PC-9 (cell line): ENCODE measurements around the gene VSIG8. TPM values are rescaled to one million over a fixed set of nuclear protein-coding genes. Genes with fewer than 3 reads are reported as not detected.

Experiments used
- BruUV-seq: library from RNA; stranded (reverse); fragments of 400-500 nt; replicated peaks from 2 replicates; lab custom pipeline; 2021; lab: Mats Ljungman, UMichigan
- CTCF ChIA-PET: fragments of 300-600 bp; sonication (Branson Sonifier 250); formaldehyde crosslinking; loops from one replicate; lab custom pipeline; 2022; ENCODE audit warnings: antibody characterized with exemption; lab: Charles Lee
- POLR2A ChIA-PET: fragments of 300-600 bp; sonication (Branson Sonifier 250); formaldehyde crosslinking; loops from one replicate; lab custom pipeline; 2022; ENCODE audit warnings: antibody characterized with exemption; ENCODE audit not compliant: unreplicated experiment; lab: Charles Lee
- DNase-seq, 2 experiments: peaks; one replicate each; pipeline versions ENCODE4 v3.0.0 to v3.0.0-alpha.2; 2015 to 2022; ENCODE audit warnings: mixed read lengths in 1 of 2
- H2AFZ ChIP-seq: fragments of 200-600 bp; sonication (generic); 2 replicates; pipeline ENCODE4 v1.8.1; 2017; ENCODE audit warnings: antibody characterized with exemption
- H3F3A ChIP-seq: fragments of 200-600 bp; sonication (generic); 2 replicates; pipeline ENCODE4 v1.8.1; 2017; ENCODE audit warnings: antibody characterized with exemption, mild to moderate bottlenecking, low read depth; ENCODE audit not compliant: insufficient read depth
- H3K27ac ChIP-seq: fragments of 200-600 bp; sonication (generic); 2 replicates; pipeline ENCODE4 v1.6.1; 2016; ENCODE audit warnings: mixed run types
- H3K27me3 ChIP-seq: fragments of 200-600 bp; sonication (generic); 2 replicates; pipeline ENCODE4 v1.6.1; 2016; ENCODE audit warnings: low read depth, mixed run types; ENCODE audit not compliant: insufficient read depth
- H3K36me3 ChIP-seq: fragments of 200-600 bp; sonication (generic); 2 replicates; pipeline ENCODE4 v1.6.1; 2016; ENCODE audit warnings: low read depth, mixed run types
- H3K4me1 ChIP-seq: fragments of 200-600 bp; sonication (generic); replicated peaks from 2 replicates; pipeline ENCODE4 v1.6.1; 2016; ENCODE audit warnings: mixed run types; ENCODE audit not compliant: insufficient read depth
- H3K4me2 ChIP-seq: fragments of 200-600 bp; sonication (generic); 2 replicates; pipeline ENCODE4 v1.6.1; 2017; ENCODE audit warnings: mixed run types
- H3K4me3 ChIP-seq: fragments of 200-600 bp; sonication (generic); 2 replicates; pipeline ENCODE4 v1.6.1; 2016; ENCODE audit warnings: mixed run types
- H3K79me2 ChIP-seq: fragments of 200-600 bp; sonication (generic); 2 replicates; pipeline ENCODE4 v1.6.1; 2017; ENCODE audit warnings: low read depth, mixed run types
- H3K9me2 ChIP-seq: fragments of 200-600 bp; sonication (generic); 2 replicates; pipeline ENCODE4 v1.8.1; 2017; ENCODE audit warnings: mild to moderate bottlenecking; ENCODE audit not compliant: insufficient read depth
- H3K9me3 ChIP-seq: fragments of 200-600 bp; sonication (generic); 2 replicates; pipeline ENCODE4 v1.8.1; 2016; ENCODE audit warnings: low read depth; ENCODE audit not compliant: insufficient read depth
- H4K20me1 ChIP-seq: fragments of 200-600 bp; sonication (generic); 2 replicates; pipeline ENCODE4 v1.8.1; 2017; ENCODE audit not compliant: insufficient read depth
- EZH2 ChIP-seq: fragments of 200-600 bp; sonication (generic); IDR thresholded peaks from 2 replicates; pipeline ENCODE4 v1.8.0; 2017; ENCODE audit warnings: antibody characterized with exemption, low read depth
- intact Hi-C: fragments of 100-400 bp; cut with micrococcal nuclease; formaldehyde crosslinking; loops from one replicate; pipeline ENCODE4 v1.10.0; 2022; ENCODE audit not compliant: unreplicated experiment
- total RNA-seq: library from RNA; stranded (reverse); gene quantifications from 2 replicates; pipeline ENCODE4 v1.2.3, GENCODE V29; 2021
- TF ChIP-seq, protein P1 (sequence below): fragments of 200-600 bp; sonication (generic); conservative IDR thresholded peaks from 2 replicates; pipeline ENCODE4 v1.6.1; 2017; ENCODE audit warnings: mixed run types, antibody characterized with exemption, mild to moderate bottlenecking, moderate library complexity

Gene VSIG8
- total RNA-seq, 1 experiment from 2014 or later: not detected

DNA sequence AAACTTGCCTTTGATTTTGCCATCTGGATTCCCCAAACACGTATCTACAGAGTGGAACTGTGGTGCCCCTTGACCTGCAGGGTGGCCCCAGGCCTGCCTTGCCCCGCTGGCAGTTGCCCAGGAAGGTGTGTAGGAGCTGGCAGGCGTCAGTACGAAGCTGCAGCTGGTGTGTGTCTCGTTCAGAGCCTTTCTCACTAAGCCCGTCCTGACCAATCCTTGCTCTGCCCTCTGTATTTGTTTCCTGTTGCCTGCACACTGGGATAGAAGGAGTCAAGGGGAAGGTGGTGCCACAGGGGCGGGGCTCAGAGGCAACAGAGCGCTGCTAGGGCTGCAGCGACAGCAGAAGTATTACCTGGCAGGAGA lies 5.2 kb upstream of the VSIG8 start:
- Histone ChIP-seq H3K4me3 (no peak overlapping the region), H3F3A (peaks cover 8% of the 10 kb centered on the region; the same call in 1 of the 2 replicates), H3K9me3 (no peaks in the 10 kb centered on the region), H3K27me3 (no peaks in the 10 kb centered on the region), H3K4me2 (no peak overlapping the region), H4K20me1 (no peaks in the 10 kb centered on the region), H3K27ac (no peak overlapping the region), H3K36me3 (no peaks in the 10 kb centered on the region), H3K9me2 (no peaks in the 10 kb centered on the region), H3K4me1 (peaks cover 17% of the 10 kb centered on the region), H2AFZ (no peak overlapping the region), H3K79me2 (no peaks in the 10 kb centered on the region)
- CTCF ChIA-PET: interaction anchor here (1.5 kb wide), 1 partner anchor 14 kb away, joined by 3 read pairs; no protein-coding TSS in a partner anchor
- DNase-seq: peak in 1 of 2 experiments; percentile 78
- BruUV-seq: no TSS peak
- intact Hi-C loops: loop anchor here (1.0 kb wide), 2 partner anchors 13 to 15 kb away; no protein-coding TSS in a partner anchor
- no peak for TF ChIP-seq EZH2
- TF ChIP-seq, protein P1, sequence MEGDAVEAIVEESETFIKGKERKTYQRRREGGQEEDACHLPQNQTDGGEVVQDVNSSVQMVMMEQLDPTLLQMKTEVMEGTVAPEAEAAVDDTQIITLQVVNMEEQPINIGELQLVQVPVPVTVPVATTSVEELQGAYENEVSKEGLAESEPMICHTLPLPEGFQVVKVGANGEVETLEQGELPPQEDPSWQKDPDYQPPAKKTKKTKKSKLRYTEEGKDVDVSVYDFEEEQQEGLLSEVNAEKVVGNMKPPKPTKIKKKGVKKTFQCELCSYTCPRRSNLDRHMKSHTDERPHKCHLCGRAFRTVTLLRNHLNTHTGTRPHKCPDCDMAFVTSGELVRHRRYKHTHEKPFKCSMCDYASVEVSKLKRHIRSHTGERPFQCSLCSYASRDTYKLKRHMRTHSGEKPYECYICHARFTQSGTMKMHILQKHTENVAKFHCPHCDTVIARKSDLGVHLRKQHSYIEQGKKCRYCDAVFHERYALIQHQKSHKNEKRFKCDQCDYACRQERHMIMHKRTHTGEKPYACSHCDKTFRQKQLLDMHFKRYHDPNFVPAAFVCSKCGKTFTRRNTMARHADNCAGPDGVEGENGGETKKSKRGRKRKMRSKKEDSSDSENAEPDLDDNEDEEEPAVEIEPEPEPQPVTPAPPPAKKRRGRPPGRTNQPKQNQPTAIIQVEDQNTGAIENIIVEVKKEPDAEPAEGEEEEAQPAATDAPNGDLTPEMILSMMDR: no peak
- POLR2A ChIA-PET: interaction anchor here (0.6 kb wide), 1 partner anchor 25 kb away, joined by 3 read pairs; no protein-coding TSS in a partner anchor

DNA sequence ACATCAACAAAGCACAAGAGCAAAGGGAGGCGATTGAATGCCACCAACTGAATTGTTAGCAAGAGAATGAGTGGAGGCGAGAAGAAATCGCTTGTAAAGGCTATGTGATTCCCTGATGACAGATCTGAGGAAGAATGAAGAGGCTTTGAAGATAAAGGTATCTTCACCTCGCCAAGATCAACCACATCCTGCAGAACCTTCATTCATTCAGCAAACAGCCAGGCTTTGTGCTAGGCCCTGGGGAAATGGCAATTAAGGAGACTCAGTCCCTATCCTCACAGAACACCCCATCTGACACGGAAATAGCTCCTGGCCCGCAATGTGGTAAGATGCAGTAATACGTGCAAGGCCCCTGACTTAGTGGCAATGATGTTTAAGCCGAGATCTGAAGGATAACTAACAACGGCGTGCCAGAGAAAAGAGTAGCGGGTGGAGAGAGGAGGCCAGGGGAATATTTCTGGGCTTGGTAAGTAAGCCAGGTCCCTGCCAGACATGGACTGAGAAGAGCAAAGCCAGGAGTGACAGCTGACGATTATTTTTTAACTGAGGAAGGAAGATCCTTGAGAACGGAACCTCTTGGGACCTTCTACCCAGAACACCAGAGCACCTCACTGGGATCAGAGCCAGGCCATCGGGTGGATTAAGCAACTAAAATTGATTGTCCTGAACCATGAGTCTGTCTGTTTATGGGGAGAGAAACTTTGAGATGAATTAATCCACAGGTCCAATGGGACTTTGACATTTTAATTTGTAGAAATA lies 4.6 kb upstream of the VSIG8 start:
- Histone ChIP-seq H3K4me2 (no peak overlapping the region), H3K27me3 (no peaks in the 10 kb centered on the region), H3K27ac (no peak overlapping the region), H2AFZ (no peak overlapping the region), H4K20me1 (no peaks in the 10 kb centered on the region), H3K36me3 (no peaks in the 10 kb centered on the region), H3K79me2 (no peaks in the 10 kb centered on the region), H3F3A (peaks cover 8% of the 10 kb centered on the region; the same call in 1 of the 2 replicates), H3K4me3 (no peak overlapping the region), H3K4me1 (peaks cover 17% of the 10 kb centered on the region), H3K9me3 (no peaks in the 10 kb centered on the region), H3K9me2 (no peaks in the 10 kb centered on the region)
- TF ChIP-seq EZH2: no peak
- TF ChIP-seq, protein P1: no peak
- ChIA-PET POLR2A (interaction anchor here (0.6 kb wide), 1 partner anchor 25 kb away, joined by 3 read pairs; no protein-coding TSS in a partner anchor), CTCF (interaction anchor here (1.5 kb wide), 1 partner anchor 13 kb away, joined by 3 read pairs; no protein-coding TSS in a partner anchor)
- intact Hi-C loops: loop anchor here (1.0 kb wide), 1 partner anchor 15 kb away; no protein-coding TSS in a partner anchor
- no peak for DNase-seq
- no TSS peak for BruUV-seq

DNA sequence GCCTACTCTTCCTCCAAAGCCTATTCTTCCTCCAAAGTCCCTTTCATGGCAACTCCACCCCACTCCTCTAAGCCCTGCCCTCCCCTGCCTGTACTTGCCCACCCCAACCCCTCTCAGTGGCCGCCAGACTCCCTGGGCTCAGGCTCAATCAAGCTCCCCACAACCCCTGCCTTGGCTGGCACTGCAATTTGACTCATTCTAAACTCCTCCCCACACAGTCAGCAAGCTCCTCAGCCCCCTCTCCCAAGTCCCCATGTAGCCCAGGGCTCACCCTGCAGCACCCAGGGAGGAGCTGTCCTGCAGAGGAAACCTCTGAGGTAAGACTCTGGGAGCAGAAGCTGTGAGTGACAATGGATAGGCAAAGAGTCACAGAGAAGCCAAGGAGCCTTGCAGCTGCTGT lies 3.6 kb upstream of the VSIG8 start:
- ChIA-PET POLR2A (interaction anchor here (0.6 kb wide), 1 partner anchor 35 kb away, joined by 5 read pairs; no protein-coding TSS in a partner anchor), CTCF (interaction anchor here (0.6 kb wide), 1 partner anchor 670 kb away, joined by 3 read pairs; no protein-coding TSS in a partner anchor)
- Histone ChIP-seq H3K4me3 (no peak overlapping the region), H3K27me3 (no peaks in the 10 kb centered on the region), H3K79me2 (no peaks in the 10 kb centered on the region), H2AFZ (no peak overlapping the region), H3K36me3 (no peaks in the 10 kb centered on the region), H3F3A (peaks cover 8% of the 10 kb centered on the region; the same call in 1 of the 2 replicates), H4K20me1 (no peaks in the 10 kb centered on the region), H3K4me2 (no peak overlapping the region), H3K27ac (no peak overlapping the region), H3K4me1 (peaks cover 17% of the 10 kb centered on the region), H3K9me3 (no peaks in the 10 kb centered on the region), H3K9me2 (no peaks in the 10 kb centered on the region)
- intact Hi-C loops: no loop called here
- no peak for DNase-seq
- TF ChIP-seq, protein P1: no peak
- TF ChIP-seq EZH2: no peak
- BruUV-seq: no TSS peak
